PC-9 (cell line): ENCODE measurements around the gene MRPL45.
"Not testable (repeated sequence)": the region's sequence is repeated elsewhere in the genome, so short reads cannot be mapped to it uniquely, and the experiment has no call there.

Experiments used
- EZH2 ChIP-seq: fragments of 200-600 bp; sonication (generic); IDR thresholded peaks from 2 replicates; pipeline ENCODE4 v1.8.0; 2017; ENCODE audit warnings: antibody characterized with exemption, low read depth
- TF ChIP-seq, protein P1 (sequence below): fragments of 200-600 bp; sonication (generic); conservative IDR thresholded peaks from 2 replicates; pipeline ENCODE4 v1.6.1; 2017; ENCODE audit warnings: mixed run types, antibody characterized with exemption, mild to moderate bottlenecking, moderate library complexity

DNA sequence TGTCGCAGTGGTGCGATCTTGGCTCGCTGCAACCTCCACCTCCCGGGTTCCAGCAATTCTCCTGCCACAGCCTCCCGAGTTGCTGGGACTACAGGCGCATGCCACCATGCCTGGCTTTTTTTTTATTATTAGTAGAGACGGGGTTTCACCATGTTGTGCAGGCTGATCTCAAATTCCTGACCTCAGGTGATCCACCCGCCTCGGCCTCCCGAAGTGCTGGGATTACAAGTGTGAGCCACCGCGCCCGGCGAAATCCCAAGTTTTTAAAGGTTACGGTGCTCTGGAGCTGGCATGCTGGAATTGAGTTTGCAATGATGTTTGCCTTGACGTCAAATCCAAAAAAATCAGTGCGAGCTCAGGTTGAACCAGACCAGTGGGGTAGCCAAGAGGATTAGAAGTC, 30.4 kb upstream of the MRPL45 start:
- TF ChIP-seq, protein P1, sequence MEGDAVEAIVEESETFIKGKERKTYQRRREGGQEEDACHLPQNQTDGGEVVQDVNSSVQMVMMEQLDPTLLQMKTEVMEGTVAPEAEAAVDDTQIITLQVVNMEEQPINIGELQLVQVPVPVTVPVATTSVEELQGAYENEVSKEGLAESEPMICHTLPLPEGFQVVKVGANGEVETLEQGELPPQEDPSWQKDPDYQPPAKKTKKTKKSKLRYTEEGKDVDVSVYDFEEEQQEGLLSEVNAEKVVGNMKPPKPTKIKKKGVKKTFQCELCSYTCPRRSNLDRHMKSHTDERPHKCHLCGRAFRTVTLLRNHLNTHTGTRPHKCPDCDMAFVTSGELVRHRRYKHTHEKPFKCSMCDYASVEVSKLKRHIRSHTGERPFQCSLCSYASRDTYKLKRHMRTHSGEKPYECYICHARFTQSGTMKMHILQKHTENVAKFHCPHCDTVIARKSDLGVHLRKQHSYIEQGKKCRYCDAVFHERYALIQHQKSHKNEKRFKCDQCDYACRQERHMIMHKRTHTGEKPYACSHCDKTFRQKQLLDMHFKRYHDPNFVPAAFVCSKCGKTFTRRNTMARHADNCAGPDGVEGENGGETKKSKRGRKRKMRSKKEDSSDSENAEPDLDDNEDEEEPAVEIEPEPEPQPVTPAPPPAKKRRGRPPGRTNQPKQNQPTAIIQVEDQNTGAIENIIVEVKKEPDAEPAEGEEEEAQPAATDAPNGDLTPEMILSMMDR, result not testable (repeated sequence)
- not testable (repeated sequence) for TF ChIP-seq EZH2
